Prostate gland (tissue), 2 donors: Measurements from ENCODE around the gene CLGN.

Source experiments
- CTCF ChIP-seq, 4 experiments: fragments of 200-600 bp in 2 of 4; fragments of 450-650 bp in 2 of 4; sonication (generic) in 2 of 4; IDR thresholded peaks; 1 replicate in 3 of 4; 2 replicates in 1 of 4; pipeline ENCODE4 v1.5.1; 2016 to 2019; ENCODE audit warnings: antibody characterized with exemption in 4 of 4, mild to moderate bottlenecking in 2 of 4, moderate library complexity in 2 of 4
- POLR2AphosphoS5 ChIP-seq: sonication (generic); formaldehyde crosslinking; IDR thresholded peaks from one replicate; pipeline ENCODE4 v1.6.1; 2017; ENCODE audit warnings: antibody characterized with exemption

DNA sequence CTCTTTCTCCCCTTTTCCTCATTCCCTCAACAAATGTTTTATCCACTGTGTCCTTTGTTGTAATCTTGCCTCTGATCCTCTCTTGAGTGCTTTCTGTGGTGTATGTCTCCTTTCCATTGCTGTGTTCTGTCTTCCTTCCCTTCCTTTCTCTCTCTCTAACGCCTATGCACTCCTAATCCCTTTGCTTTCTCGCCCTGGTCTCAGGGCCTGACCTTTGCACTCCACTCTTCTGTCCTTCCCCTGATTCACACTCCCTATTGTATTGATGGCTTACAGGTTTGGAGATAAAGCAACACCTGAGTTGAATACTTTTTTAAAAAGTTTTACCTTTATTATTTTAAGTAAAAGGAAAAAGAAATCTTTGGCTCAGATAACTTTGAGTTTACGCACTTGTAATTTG, 69.6 kb downstream of the CLGN start:
- TF ChIP-seq POLR2AphosphoS5 = no peak
- TF ChIP-seq CTCF (IDR thresholded peaks at IDR 0.05) = no peak
